Measurements from ENCODE around the gene HES6. TPM values are rescaled to one million over a fixed set of nuclear protein-coding genes. Genes with fewer than 3 reads are reported as not detected.

Gene HES6
- polyA plus RNA-seq, 1 donor (not counting 4 experiments of a cell fraction or from before 2014, with no cell fraction given), result 0.80 TPM

DNA sequence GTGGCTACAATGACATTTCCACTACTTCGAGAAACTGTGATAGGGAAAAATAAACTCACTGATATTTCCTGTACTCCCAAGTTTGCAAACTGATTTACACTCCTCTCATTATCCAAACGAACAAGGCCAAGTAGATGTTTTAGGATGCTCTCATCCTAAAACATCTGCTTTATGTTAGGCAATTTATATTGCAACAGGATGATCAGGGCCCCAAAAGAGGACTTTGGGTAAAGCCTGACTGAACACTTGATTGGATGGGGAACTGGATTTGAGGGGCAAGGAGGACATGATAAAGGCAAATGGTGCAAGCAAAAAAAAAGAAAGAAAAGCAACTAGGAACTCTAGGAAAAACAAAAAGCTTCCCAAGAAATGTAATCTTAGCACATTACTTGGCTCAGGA, 2.1 kb upstream of the HES6 start:
- no peak overlapping the region for H3K9ac ChIP-seq (ENCODE audit: control insufficient read depth, extremely low read depth, insufficient read depth, low read length)
- H3K27me3 ChIP-seq (ENCODE audit: control insufficient read depth, extremely low read depth, insufficient read depth, low read length), result peaks cover 32% of the 10 kb centered on the region
- H3K36me3 ChIP-seq (ENCODE audit: control insufficient read depth in 2 of 2, extremely low read depth in 1 of 2, insufficient read depth in 2 of 2, low read length in 2 of 2), result peaks cover 0 to 3% of the 10 kb centered on the region in 2 experiments
- TF ChIP-seq EZH2 (IDR thresholded peaks at IDR 0.05; ENCODE audit: low read length), result no peak
- TF ChIP-seq, protein P1, sequence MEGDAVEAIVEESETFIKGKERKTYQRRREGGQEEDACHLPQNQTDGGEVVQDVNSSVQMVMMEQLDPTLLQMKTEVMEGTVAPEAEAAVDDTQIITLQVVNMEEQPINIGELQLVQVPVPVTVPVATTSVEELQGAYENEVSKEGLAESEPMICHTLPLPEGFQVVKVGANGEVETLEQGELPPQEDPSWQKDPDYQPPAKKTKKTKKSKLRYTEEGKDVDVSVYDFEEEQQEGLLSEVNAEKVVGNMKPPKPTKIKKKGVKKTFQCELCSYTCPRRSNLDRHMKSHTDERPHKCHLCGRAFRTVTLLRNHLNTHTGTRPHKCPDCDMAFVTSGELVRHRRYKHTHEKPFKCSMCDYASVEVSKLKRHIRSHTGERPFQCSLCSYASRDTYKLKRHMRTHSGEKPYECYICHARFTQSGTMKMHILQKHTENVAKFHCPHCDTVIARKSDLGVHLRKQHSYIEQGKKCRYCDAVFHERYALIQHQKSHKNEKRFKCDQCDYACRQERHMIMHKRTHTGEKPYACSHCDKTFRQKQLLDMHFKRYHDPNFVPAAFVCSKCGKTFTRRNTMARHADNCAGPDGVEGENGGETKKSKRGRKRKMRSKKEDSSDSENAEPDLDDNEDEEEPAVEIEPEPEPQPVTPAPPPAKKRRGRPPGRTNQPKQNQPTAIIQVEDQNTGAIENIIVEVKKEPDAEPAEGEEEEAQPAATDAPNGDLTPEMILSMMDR (optimal IDR thresholded peaks at IDR 0.05 in 1 of 3, IDR thresholded peaks at IDR 0.05 in 1 of 3, conservative IDR thresholded peaks at IDR 0.05 in 1 of 3; ENCODE audit: extremely low read depth in 1 of 3, insufficient read depth in 2 of 3, low read length in 3 of 3), result no peak
- H3K4me3 ChIP-seq (ENCODE audit: control insufficient read depth in 2 of 3, extremely low read depth in 1 of 3, insufficient read depth in 2 of 3, low read depth in 1 of 3, low read length in 3 of 3), result no peak overlapping the region
- dilution Hi-C loops (cut with MboI; ENCODE audit: extremely low pct_ligation_motif_present, low sequenced_read_pairs), result no loop called here
- FAIRE-seq (no peak), DNase-seq (ENCODE audit: low read depth, low spot score) (no peak)
- H2AFZ ChIP-seq (ENCODE audit: control insufficient read depth, low read length), result no peak overlapping the region
- H3K27ac ChIP-seq (ENCODE audit: control insufficient read depth, insufficient read depth, low read length), result no peak overlapping the region
- H3K9me1 ChIP-seq (ENCODE audit: control insufficient read depth, extremely low read depth, insufficient read depth, low read length), result no peaks in the 10 kb centered on the region
- H3K9me3 ChIP-seq (ENCODE audit: control insufficient read depth, low read depth, low read length), result no peaks in the 10 kb centered on the region
- no peak overlapping the region for H3K4me2 ChIP-seq (ENCODE audit: control insufficient read depth, extremely low read depth, insufficient read depth, low read depth, low read length)
- H3K79me2 ChIP-seq (ENCODE audit: control insufficient read depth, insufficient read depth, low read length), result no peaks in the 10 kb centered on the region
- no peaks in the 10 kb centered on the region for H3K4me1 ChIP-seq (ENCODE audit: control insufficient read depth, extremely low read depth, insufficient read depth, low read length)
- H4K20me1 ChIP-seq (ENCODE audit: control insufficient read depth, extremely low read depth, insufficient read depth, low read length), result no peaks in the 10 kb centered on the region

DNA sequence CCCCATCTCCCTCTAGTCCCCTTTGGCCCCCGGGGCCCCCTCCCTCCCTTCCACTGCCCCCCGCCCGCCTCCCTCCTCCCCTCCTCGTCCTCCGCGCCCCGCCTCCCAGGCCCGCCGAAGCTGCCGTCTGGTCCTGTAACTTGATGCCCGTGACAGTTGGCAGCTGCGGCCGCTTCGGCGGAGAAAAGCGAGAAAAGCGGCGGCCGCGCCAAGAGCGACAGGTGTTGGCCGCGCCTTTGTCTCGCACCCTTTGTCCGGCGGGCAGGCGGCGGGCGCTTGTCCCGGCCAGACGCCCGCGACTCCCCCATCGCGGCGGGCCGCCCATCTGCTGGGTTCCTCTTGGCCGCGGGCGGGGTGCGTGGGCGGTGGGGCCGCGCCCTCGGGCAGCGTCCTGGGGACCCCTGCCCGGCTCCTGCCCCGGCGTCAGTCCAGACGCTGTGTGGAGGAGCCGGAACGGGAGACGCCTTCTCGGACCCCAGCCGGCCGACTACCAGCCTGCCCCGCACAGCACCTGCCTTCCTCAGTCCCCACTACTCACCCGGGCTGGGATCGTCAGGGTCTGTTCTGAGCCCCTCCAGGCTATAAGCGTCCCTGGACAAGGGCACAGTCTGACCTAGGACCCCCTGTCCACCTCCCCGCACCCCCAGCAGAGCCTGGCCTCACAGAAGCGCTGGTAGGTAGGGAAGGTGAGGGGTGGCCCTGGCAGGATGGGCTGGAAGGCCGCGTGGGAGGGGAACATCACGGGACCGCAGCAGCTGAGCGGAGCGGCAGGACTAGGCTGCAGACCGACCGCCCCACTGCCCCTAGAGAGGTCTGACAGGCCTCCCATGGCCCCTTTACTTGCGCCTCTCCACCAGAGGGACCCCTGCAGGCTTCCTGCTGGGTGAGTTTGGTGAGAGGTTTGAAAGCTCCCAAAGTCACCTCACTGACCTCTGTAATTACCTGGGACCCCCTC, 1.2 kb upstream of the HES6 start:
- H3K4me2 ChIP-seq (ENCODE audit: control insufficient read depth, extremely low read depth, insufficient read depth, low read depth, low read length), result no peak overlapping the region
- FAIRE-seq, result no peak
- no peak overlapping the region for H3K9ac ChIP-seq (ENCODE audit: control insufficient read depth, extremely low read depth, insufficient read depth, low read length)

More for the DNA sequence above, 1.2 kb upstream of the HES6 start:
- Histone ChIP-seq H3K9me1 (ENCODE audit: control insufficient read depth, extremely low read depth, insufficient read depth, low read length) (no peaks in the 10 kb centered on the region), H3K27me3 (ENCODE audit: control insufficient read depth, extremely low read depth, insufficient read depth, low read length) (peaks cover 41% of the 10 kb centered on the region), H4K20me1 (ENCODE audit: control insufficient read depth, extremely low read depth, insufficient read depth, low read length) (no peaks in the 10 kb centered on the region), H3K4me3 (ENCODE audit: control insufficient read depth in 2 of 3, extremely low read depth in 1 of 3, insufficient read depth in 2 of 3, low read depth in 1 of 3, low read length in 3 of 3) (no peak overlapping the region), H3K36me3 (ENCODE audit: control insufficient read depth in 2 of 2, extremely low read depth in 1 of 2, insufficient read depth in 2 of 2, low read length in 2 of 2) (peaks cover 0 to 3% of the 10 kb centered on the region in 2 experiments), H3K79me2 (ENCODE audit: control insufficient read depth, insufficient read depth, low read length) (no peaks in the 10 kb centered on the region), H3K9me3 (ENCODE audit: control insufficient read depth, low read depth, low read length) (no peaks in the 10 kb centered on the region), H3K27ac (ENCODE audit: control insufficient read depth, insufficient read depth, low read length) (no peak overlapping the region), H2AFZ (ENCODE audit: control insufficient read depth, low read length) (no peak overlapping the region), H3K4me1 (ENCODE audit: control insufficient read depth, extremely low read depth, insufficient read depth, low read length) (no peaks in the 10 kb centered on the region)
- dilution Hi-C loops (cut with MboI; ENCODE audit: extremely low pct_ligation_motif_present, low sequenced_read_pairs), result no loop called here
- TF ChIP-seq, protein P1 (optimal IDR thresholded peaks at IDR 0.05 in 1 of 3, IDR thresholded peaks at IDR 0.05 in 1 of 3, conservative IDR thresholded peaks at IDR 0.05 in 1 of 3; ENCODE audit: extremely low read depth in 1 of 3, insufficient read depth in 2 of 3, low read length in 3 of 3), result no peak
- no peak for TF ChIP-seq EZH2 (IDR thresholded peaks at IDR 0.05; ENCODE audit: low read length)
- no peak for DNase-seq (ENCODE audit: low read depth, low spot score)

Measured in keratinocyte (primary cell).